ENCODE results near the gene ZNF692.

Gene ZNF692

DNA sequence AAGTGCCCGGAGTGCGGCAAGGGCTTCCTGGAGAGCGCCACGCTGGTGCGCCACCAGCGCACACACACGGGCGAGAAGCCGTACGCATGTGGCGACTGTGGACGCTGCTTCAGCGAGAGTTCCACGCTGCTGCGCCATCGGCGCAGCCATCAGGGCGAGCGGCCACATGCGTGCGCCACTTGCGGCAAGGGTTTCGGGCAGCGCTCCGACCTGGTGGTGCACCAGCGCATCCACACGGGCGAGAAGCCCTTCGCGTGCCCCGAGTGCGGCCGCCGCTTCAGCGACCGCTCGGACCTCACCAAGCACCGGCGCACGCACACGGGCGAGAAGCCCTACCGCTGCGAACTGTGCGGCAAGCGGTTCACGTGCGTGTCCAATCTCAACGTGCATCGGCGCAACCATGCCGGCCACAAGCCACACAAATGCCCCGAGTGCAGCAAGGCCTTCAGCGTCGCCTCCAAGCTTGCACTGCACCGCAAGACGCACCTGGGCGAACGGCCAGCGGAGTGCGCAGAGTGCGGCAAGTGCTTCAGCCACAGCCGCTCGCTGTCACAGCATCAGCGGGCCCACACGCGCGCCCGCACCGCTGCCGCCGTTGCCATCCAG is 10.8 kb downstream of the ZNF692 start:
- no peaks in the 10 kb centered on the region for H3K36me3 ChIP-seq (ENCODE audit: control insufficient read depth, insufficient read depth, low read length)

DNA sequence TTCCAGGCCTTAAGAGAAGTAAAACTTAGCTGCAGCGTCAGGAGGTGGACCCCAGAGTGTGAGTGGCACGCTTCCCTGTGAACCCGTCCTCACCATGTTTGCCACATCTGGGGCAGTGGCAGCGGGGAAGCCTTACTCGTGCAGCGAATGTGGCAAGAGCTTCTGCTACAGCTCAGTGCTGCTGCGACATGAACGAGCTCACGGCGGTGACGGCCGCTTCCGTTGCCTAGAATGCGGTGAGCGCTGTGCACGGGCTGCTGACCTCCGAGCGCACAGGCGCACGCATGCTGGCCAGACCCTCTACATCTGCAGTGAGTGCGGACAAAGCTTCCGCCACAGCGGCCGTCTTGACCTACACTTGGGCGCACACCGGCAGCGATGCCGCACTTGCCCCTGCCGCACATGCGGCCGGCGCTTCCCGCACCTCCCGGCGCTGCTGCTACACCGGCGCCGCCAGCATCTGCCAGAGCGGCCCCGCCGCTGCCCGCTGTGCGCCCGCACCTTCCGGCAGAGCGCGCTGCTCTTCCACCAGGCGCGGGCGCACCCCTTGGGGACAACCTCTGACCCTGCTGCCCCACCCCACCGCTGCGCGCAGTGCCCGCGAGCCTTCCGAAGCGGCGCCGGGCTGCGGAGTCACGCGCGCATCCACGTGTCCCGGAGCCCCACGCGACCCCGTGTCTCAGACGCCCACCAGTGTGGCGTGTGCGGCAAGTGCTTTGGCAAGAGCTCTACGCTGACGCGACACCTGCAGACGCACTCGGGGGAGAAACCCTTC is 11.5 kb downstream of the ZNF692 start:
- Histone ChIP-seq H3K4me2 (ENCODE audit: low read length) (no peak overlapping the region), H3K36me3 (ENCODE audit: control insufficient read depth, insufficient read depth, low read length) (no peaks in the 10 kb centered on the region), H3K9ac (no peak overlapping the region), H3K27ac (no peak overlapping the region), H3K27me3 (ENCODE audit: control insufficient read depth, insufficient read depth, low read length) (no peaks in the 10 kb centered on the region), H3K4me1 (no peaks in the 10 kb centered on the region), H3K4me3 (ENCODE audit: low read depth, low read length) (no peak overlapping the region), H2AFZ (no peak overlapping the region), H3K9me3 (ENCODE audit: control insufficient read depth, low read length) (no peaks in the 10 kb centered on the region), H3K79me2 (no peaks in the 10 kb centered on the region)
- TF ChIP-seq, protein P1, sequence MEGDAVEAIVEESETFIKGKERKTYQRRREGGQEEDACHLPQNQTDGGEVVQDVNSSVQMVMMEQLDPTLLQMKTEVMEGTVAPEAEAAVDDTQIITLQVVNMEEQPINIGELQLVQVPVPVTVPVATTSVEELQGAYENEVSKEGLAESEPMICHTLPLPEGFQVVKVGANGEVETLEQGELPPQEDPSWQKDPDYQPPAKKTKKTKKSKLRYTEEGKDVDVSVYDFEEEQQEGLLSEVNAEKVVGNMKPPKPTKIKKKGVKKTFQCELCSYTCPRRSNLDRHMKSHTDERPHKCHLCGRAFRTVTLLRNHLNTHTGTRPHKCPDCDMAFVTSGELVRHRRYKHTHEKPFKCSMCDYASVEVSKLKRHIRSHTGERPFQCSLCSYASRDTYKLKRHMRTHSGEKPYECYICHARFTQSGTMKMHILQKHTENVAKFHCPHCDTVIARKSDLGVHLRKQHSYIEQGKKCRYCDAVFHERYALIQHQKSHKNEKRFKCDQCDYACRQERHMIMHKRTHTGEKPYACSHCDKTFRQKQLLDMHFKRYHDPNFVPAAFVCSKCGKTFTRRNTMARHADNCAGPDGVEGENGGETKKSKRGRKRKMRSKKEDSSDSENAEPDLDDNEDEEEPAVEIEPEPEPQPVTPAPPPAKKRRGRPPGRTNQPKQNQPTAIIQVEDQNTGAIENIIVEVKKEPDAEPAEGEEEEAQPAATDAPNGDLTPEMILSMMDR (IDR thresholded peaks at IDR 0.05), result no peak

More for the DNA sequence above, 10.8 kb downstream of the ZNF692 start:
- no peak overlapping the region for H3K4me2 ChIP-seq (ENCODE audit: low read length)
- H3K27me3 ChIP-seq (ENCODE audit: control insufficient read depth, insufficient read depth, low read length), result no peaks in the 10 kb centered on the region
- H2AFZ ChIP-seq, result no peak overlapping the region
- H3K4me3 ChIP-seq (ENCODE audit: low read depth, low read length), result no peak overlapping the region
- no peak overlapping the region for H3K9ac ChIP-seq
- no peaks in the 10 kb centered on the region for H3K4me1 ChIP-seq
- no peaks in the 10 kb centered on the region for H3K79me2 ChIP-seq
- TF ChIP-seq, protein P1 (IDR thresholded peaks at IDR 0.05), result no peak
- H3K9me3 ChIP-seq (ENCODE audit: control insufficient read depth, low read length), result no peaks in the 10 kb centered on the region
- no peak overlapping the region for H3K27ac ChIP-seq

DNA sequence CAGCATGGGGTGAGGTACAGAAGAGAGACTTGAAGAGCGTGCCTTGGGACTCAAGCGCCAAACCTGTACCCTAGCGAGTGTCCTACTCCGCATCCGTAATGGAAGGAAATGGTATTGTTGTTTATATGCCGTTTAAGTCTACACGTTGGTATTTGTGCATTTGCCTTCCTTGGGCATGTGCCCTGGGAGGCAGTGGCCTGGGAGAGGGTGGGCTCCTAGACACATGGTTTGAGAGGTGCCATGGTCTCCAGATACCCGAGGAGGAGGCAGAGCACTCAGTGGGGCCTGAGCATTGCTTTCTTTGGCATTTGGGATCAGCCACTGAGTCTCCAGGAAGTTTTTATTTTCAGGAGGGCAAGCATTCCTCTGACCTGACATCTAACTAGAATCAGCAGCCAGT is 14.4 kb downstream of the ZNF692 start:
- TF ChIP-seq, protein P1 (IDR thresholded peaks at IDR 0.05), result no peak
- no peak overlapping the region for H3K4me3 ChIP-seq (ENCODE audit: low read depth, low read length)
- no peak overlapping the region for H3K4me2 ChIP-seq (ENCODE audit: low read length)
- no peak overlapping the region for H3K9ac ChIP-seq
- H3K79me2 ChIP-seq, result peaks cover 9% of the 10 kb centered on the region
- H3K27me3 ChIP-seq (ENCODE audit: control insufficient read depth, insufficient read depth, low read length), result no peaks in the 10 kb centered on the region
- H3K36me3 ChIP-seq (ENCODE audit: control insufficient read depth, insufficient read depth, low read length), result no peaks in the 10 kb centered on the region
- H2AFZ ChIP-seq, result no peak overlapping the region
- H3K27ac ChIP-seq, result no peak overlapping the region
- no peaks in the 10 kb centered on the region for H3K9me3 ChIP-seq (ENCODE audit: control insufficient read depth, low read length)
- no peaks in the 10 kb centered on the region for H3K4me1 ChIP-seq

DNA sequence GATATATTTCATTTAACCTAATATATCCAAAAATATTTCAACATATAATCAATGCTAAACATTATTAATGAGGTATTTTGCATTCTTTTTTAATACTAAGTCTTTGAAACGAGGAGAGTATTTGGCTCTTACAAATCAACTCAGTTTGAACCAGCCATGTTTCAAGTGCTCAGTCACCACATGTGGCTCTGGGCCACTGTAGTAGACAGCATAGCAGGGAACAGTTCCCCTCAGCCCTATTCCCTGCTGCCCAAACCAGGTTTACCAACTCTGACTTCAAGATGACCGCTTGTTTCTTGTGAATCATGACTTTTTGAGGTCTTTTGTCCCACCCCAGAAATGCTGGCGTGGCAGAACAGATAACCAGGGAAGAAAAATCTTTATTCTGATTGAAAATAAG is 15.2 kb downstream of the ZNF692 start:
- Histone ChIP-seq H3K9me3 (ENCODE audit: control insufficient read depth, low read length) (no peaks in the 10 kb centered on the region), H3K27ac (no peak overlapping the region), H3K9ac (no peak overlapping the region), H3K79me2 (peaks cover 9% of the 10 kb centered on the region), H3K4me3 (ENCODE audit: low read depth, low read length) (no peak overlapping the region), H3K36me3 (ENCODE audit: control insufficient read depth, insufficient read depth, low read length) (no peaks in the 10 kb centered on the region), H3K4me1 (no peaks in the 10 kb centered on the region), H3K4me2 (ENCODE audit: low read length) (no peak overlapping the region), H2AFZ (no peak overlapping the region), H3K27me3 (ENCODE audit: control insufficient read depth, insufficient read depth, low read length) (no peaks in the 10 kb centered on the region)
- TF ChIP-seq, protein P1 (IDR thresholded peaks at IDR 0.05), result no peak

Measured in parathyroid adenoma (tissue), 2 donors.